HG03378 (cell line): Measurements from ENCODE around the gene PECR.
A peak's percentile ranks its signal among the peaks of the same experiment; 100 is the strongest.
"Not testable (repeated sequence)": the region's sequence is repeated elsewhere in the genome, so short reads cannot be mapped to it uniquely, and the experiment has no call there.

Experiments used
- ATAC-seq: cut with Tn5 transposase; IDR thresholded peaks from one replicate; pipeline ENCODE4 v1.9.1; 2021; ENCODE audit warnings: mild to moderate bottlenecking, moderate library complexity; ENCODE audit not compliant: unreplicated experiment

Gene PECR

GRCh38 chr2:216004697-216005283 is 76.8 kb downstream of the PECR start:
- peak; percentile 33 for ATAC-seq

- ATAC-seq: no peak
These were observed 77.5 kb downstream of the PECR start for GRCh38 chr2:216003876-216004696.

GRCh38 chr2:216002693-216003092 is 78.9 kb downstream of the PECR start:
- no peak for ATAC-seq

- no peak for ATAC-seq
These were observed 79.4 kb downstream of the PECR start for GRCh38 chr2:216002101-216002678.

GRCh38 chr2:216001216-216002100 is 80.2 kb downstream of the PECR start:
- ATAC-seq: no peak

- no peak for ATAC-seq
These were observed 83.0 kb downstream of the PECR start for GRCh38 chr2:215998636-215999035.

- ATAC-seq: no peak
These were observed 84.4 kb downstream of the PECR start for GRCh38 chr2:215997219-215997618.

GRCh38 chr2:215994911-215995310 is 86.7 kb downstream of the PECR start:
- ATAC-seq: no peak

GRCh38 chr2:215988556-215989207 is 92.9 kb downstream of the PECR start:
- ATAC-seq: not testable (repeated sequence)
